ENCODE results near the gene ZRANB3. TPM values are rescaled to one million over a fixed set of nuclear protein-coding genes. Genes with fewer than 3 reads are reported as not detected.
A peak's percentile ranks its signal among the peaks of the same experiment; 100 is the strongest.

The ZRANB3 gene
- total and polyA plus RNA-seq, 7 experiments from 2014 or later = 4.7 to 7.4 (median 5.6) TPM

DNA sequence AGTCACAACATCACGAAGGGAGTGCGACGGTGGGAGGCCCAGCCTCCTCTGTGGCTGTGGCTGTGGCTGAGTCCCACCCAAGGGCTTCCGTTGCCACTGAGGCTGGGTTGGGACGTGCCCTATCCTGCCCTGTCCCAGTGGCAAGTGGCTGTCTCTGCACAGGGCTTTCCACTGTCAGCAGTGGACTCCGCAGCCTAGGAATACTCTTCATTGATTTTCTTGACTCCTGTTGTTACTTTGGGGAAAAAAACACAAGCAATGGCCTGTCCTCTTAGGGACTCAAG is 356.3 kb downstream of the ZRANB3 start:
- Histone ChIP-seq H3K27ac (ENCODE audit: low read depth, low read length) (no peak overlapping the region), H3K4me3 (ENCODE audit: low read length) (no peak overlapping the region), H3K36me3 (ENCODE audit: control insufficient read depth in 2 of 3, insufficient read depth in 3 of 3, low read length in 3 of 3) (peaks cover 0 to 51% (median 9%) of the 10 kb centered on the region in 3 experiments), H3K27me3 (ENCODE audit: control insufficient read depth in 2 of 2, insufficient read depth in 2 of 2, low read length in 2 of 2) (no peaks in the 10 kb centered on the region), H3K9me3 (ENCODE audit: control insufficient read depth in 2 of 3, low read length in 3 of 3) (no peaks in the 10 kb centered on the region), H3K4me1 (ENCODE audit: control insufficient read depth in 2 of 2, insufficient read depth in 2 of 2, low read length in 2 of 2) (no peaks in the 10 kb centered on the region)
- H3K36me3 Mint-ChIP-seq = peaks cover 28 to 77% (median 63%) of the 10 kb centered on the region in 5 donors
- ATAC-seq (no peak), DNase-seq (no peak)
- H3K4me3 Mint-ChIP-seq = no peak overlapping the region
- ChIA-PET POLR2A (no interaction called here), CTCF (no interaction called here)
- H3K27me3 Mint-ChIP-seq = no peaks in the 10 kb centered on the region
- H3K27ac Mint-ChIP-seq = no peak overlapping the region
- intact Hi-C loops (cut with micrococcal nuclease) = no loop called here
- H3K4me1 Mint-ChIP-seq = peaks cover 0 to 7% (median 3%) of the 10 kb centered on the region in 7 donors
- H3K9me3 Mint-ChIP-seq = peaks cover 0 to 14% (median 3%) of the 10 kb centered on the region in 11 donors

DNA sequence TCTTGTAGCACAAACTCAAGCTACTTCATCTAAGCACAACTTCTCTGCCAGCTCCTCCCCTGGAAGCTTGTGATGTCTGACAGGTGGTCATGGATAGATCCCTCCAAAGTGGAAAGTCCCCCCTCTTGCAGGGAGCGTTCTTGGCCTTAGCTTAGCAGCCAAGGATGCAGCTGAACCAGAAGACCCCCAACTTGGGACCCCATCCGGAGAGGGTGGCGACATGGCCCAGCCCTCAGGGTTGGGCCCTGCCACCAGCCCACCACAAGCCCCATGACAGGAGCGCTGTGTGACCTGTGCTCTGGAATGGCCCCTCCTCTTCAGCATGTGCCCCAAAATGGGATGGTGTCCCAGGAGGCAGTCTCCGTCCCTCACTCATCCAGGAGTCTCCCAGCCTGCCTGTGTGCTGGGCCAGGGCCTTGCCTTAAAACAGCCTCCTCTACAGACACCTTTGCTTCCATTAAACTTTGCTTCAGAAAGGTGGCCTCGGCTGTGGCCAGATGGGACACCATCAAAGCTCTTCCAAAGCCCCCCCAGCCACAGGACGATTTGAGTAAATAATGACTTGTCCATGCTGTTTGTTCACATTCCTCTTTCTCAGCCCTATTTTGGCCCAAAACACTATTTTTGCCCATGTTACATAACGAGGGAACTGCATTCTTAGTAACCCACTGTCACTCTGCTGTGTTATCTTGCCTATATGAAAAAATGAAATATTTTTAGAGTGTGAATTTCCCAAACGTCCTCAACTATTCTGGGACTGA is 356.8 kb downstream of the ZRANB3 start:
- CTCF ChIA-PET = no interaction called here
- no peak for DNase-seq
- peak; percentile 14 for ATAC-seq
- H3K4me1 ChIP-seq (ENCODE audit: control insufficient read depth in 2 of 2, insufficient read depth in 2 of 2, low read length in 2 of 2) = no peaks in the 10 kb centered on the region
- Mint-ChIP-seq H3K4me1 (peaks cover 0 to 7% (median 3%) of the 10 kb centered on the region in 7 donors), H3K27me3 (no peaks in the 10 kb centered on the region), H3K9me3 (peaks cover 0 to 14% (median 3%) of the 10 kb centered on the region in 11 donors), H3K4me3 (no peak overlapping the region), H3K27ac (peak overlapping the region in 1 of 9 donors; percentile 34), H3K36me3 (peaks cover 28 to 81% (median 66%) of the 10 kb centered on the region in 5 donors)
- H3K9me3 ChIP-seq (ENCODE audit: control insufficient read depth in 2 of 3, low read length in 3 of 3) = no peaks in the 10 kb centered on the region
- peaks cover 0 to 56% (median 9%) of the 10 kb centered on the region in 3 experiments for H3K36me3 ChIP-seq (ENCODE audit: control insufficient read depth in 2 of 3, insufficient read depth in 3 of 3, low read length in 3 of 3)
- POLR2A ChIA-PET = no interaction called here
- no peak overlapping the region for H3K27ac ChIP-seq (ENCODE audit: low read depth, low read length)
- no peak overlapping the region for H3K4me3 ChIP-seq (ENCODE audit: low read length)
- H3K27me3 ChIP-seq (ENCODE audit: control insufficient read depth in 2 of 2, insufficient read depth in 2 of 2, low read length in 2 of 2) = no peaks in the 10 kb centered on the region
- intact Hi-C loops (cut with micrococcal nuclease) = no loop called here

DNA sequence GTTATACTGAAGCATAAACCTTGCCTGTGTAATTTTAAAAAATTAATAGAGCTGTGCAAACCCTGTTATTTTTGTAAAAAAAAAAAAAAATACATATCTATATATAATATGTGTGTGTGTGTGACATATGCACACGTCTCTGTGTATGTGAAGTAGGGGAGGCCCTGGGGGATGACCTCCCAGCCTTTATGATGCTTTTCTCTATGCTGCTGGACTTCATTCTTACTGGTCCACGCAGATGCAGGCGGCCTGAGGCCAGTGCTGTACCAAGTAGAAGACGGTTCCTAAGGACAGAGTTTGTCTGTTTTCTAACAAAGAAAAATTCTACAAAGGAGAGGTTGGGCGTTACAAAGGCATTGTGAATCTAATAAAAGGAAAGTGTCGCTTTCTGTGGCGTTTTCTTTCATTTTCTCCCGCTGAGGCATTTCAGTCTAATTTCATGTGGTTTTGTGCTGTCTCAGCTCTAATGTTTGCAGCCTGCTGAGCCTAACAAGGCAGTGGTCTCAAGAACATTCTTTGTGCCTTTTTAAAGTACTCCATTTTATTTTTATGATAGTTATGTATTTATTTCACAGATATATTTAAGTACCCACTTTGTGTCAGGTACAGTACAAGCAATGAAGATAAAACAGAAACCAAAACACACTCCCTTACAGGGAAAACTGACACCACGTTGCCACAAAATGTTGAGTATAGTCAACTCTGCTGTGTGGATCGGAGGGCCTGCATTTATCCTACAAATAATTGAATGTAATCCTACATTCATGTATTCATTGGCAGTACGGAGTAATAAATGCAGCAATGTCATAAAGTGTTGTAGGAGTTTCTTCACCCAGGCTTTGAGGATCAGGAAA is 360.9 kb downstream of the ZRANB3 start:
- Histone ChIP-seq H3K4me1 (ENCODE audit: control insufficient read depth in 2 of 2, insufficient read depth in 2 of 2, low read length in 2 of 2) (no peaks in the 10 kb centered on the region), H3K27me3 (ENCODE audit: control insufficient read depth in 2 of 2, insufficient read depth in 2 of 2, low read length in 2 of 2) (no peaks in the 10 kb centered on the region), H3K27ac (ENCODE audit: low read depth, low read length) (no peak overlapping the region), H3K9me3 (ENCODE audit: control insufficient read depth in 2 of 3, low read length in 3 of 3) (no peaks in the 10 kb centered on the region), H3K4me3 (ENCODE audit: low read length) (no peak overlapping the region), H3K36me3 (ENCODE audit: control insufficient read depth in 2 of 3, insufficient read depth in 3 of 3, low read length in 3 of 3) (peaks cover 0 to 62% (median 16%) of the 10 kb centered on the region in 3 experiments)
- H3K4me1 Mint-ChIP-seq = peaks cover 0 to 11% (median 2%) of the 10 kb centered on the region in 7 donors
- POLR2A ChIA-PET = interaction anchor here (0.8 kb wide), 1 partner anchor 58 kb away, joined by 3 read pairs; no protein-coding TSS in a partner anchor
- H3K9me3 Mint-ChIP-seq = peaks cover 0 to 3% (median 0%) of the 10 kb centered on the region in 11 donors
- peaks cover 22 to 80% (median 50%) of the 10 kb centered on the region in 5 donors for H3K36me3 Mint-ChIP-seq
- DNase-seq (no peak), ATAC-seq (no peak)
- intact Hi-C loops (cut with micrococcal nuclease) = no loop called here
- CTCF ChIA-PET = no interaction called here
- H3K27ac Mint-ChIP-seq = peak overlapping the region in 3 of 9 donors; percentile 18 to 70 (median 46)
- H3K4me3 Mint-ChIP-seq = peak overlapping the region in 2 of 10 donors; percentile 31 to 77
- no peaks in the 10 kb centered on the region for H3K27me3 Mint-ChIP-seq

GRCh38 chr2:135168204-135168856 is 362.7 kb downstream of the ZRANB3 start:
- no peaks in the 10 kb centered on the region for H3K27me3 Mint-ChIP-seq
- peaks cover 27 to 83% (median 44%) of the 10 kb centered on the region in 5 donors for H3K36me3 Mint-ChIP-seq
- Histone ChIP-seq H3K9me3 (ENCODE audit: control insufficient read depth in 2 of 3, low read length in 3 of 3) (no peaks in the 10 kb centered on the region), H3K27me3 (ENCODE audit: control insufficient read depth in 2 of 2, insufficient read depth in 2 of 2, low read length in 2 of 2) (no peaks in the 10 kb centered on the region), H3K27ac (ENCODE audit: low read depth, low read length) (no peak overlapping the region), H3K4me3 (ENCODE audit: low read length) (no peak overlapping the region), H3K36me3 (ENCODE audit: control insufficient read depth in 2 of 3, insufficient read depth in 3 of 3, low read length in 3 of 3) (peaks cover 0 to 71% (median 20%) of the 10 kb centered on the region in 3 experiments), H3K4me1 (ENCODE audit: control insufficient read depth in 2 of 2, insufficient read depth in 2 of 2, low read length in 2 of 2) (no peaks in the 10 kb centered on the region)
- no peak for DNase-seq
- POLR2A ChIA-PET = no interaction called here
- CTCF ChIA-PET = interaction anchor here (0.7 kb wide), 2 partner anchors 85 to 669 kb away, joined by 3 read pairs; partner anchors contain the start of gene LCT
- ATAC-seq = no peak
- intact Hi-C loops (cut with micrococcal nuclease) = no loop called here
- peaks cover 0 to 3% (median 0%) of the 10 kb centered on the region in 11 donors for H3K9me3 Mint-ChIP-seq
- H3K4me3 Mint-ChIP-seq = no peak overlapping the region
- H3K4me1 Mint-ChIP-seq = peaks cover 0 to 12% (median 2%) of the 10 kb centered on the region in 7 donors
- peak overlapping the region in 2 of 9 donors; percentile 62 to 65 for H3K27ac Mint-ChIP-seq

DNA sequence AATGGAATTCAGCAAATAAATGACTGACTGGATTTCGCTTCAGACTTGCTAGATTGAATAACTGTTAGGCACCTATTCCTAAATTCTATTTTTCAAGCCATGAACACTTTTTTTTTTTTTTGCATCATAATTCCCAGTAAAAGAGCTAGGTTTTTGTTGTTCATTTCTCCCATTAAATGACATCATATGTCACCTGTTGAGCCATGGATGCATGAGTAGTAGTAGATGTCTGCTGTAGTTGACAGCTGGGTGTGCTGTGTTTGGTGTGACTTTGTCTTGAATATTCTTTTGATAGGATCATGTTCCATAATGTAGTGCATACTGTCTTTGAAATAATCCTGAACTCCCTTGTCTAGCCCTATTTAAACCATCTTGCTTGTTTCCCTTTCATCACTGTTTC is 363.7 kb downstream of the ZRANB3 start:
- Mint-ChIP-seq H3K4me1 (peaks cover 0 to 21% (median 0%) of the 10 kb centered on the region in 7 donors), H3K27ac (no peak overlapping the region), H3K9me3 (peaks cover 0 to 3% (median 0%) of the 10 kb centered on the region in 11 donors), H3K27me3 (no peaks in the 10 kb centered on the region), H3K4me3 (no peak overlapping the region), H3K36me3 (peaks cover 22 to 76% (median 42%) of the 10 kb centered on the region in 5 donors)
- Histone ChIP-seq H3K27ac (ENCODE audit: low read depth, low read length) (no peak overlapping the region), H3K4me1 (ENCODE audit: control insufficient read depth in 2 of 2, insufficient read depth in 2 of 2, low read length in 2 of 2) (no peaks in the 10 kb centered on the region), H3K36me3 (ENCODE audit: control insufficient read depth in 2 of 3, insufficient read depth in 3 of 3, low read length in 3 of 3) (peaks cover 0 to 71% (median 20%) of the 10 kb centered on the region in 3 experiments), H3K9me3 (ENCODE audit: control insufficient read depth in 2 of 3, low read length in 3 of 3) (no peaks in the 10 kb centered on the region), H3K27me3 (ENCODE audit: control insufficient read depth in 2 of 2, insufficient read depth in 2 of 2, low read length in 2 of 2) (no peaks in the 10 kb centered on the region), H3K4me3 (ENCODE audit: low read length) (no peak overlapping the region)
- ChIA-PET POLR2A (no interaction called here), CTCF (no interaction called here)
- DNase-seq (no peak), ATAC-seq (no peak)
- intact Hi-C loops (cut with micrococcal nuclease) = no loop called here

DNA sequence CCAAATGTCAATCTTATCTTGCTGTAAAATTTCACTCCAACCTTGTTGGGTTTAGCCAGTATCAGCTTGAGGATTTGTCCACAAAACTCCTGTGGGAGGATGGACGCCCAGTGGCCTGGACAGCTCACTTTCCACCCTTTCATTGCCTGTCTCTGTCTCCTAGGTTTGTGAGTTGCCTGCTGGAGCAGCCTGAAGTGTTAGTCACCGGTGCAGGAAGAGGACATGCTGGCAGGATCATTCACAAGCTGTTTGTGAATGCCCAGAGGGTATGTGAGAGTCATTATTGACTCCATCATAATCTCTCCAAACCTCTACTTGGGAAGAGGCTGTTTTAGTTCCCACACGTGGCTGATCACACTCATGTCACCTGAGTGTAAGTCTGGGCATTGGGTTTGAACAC is 366.6 kb downstream of the ZRANB3 start:
- H3K9me3 ChIP-seq (ENCODE audit: control insufficient read depth in 2 of 3, low read length in 3 of 3) = no peaks in the 10 kb centered on the region
- no peaks in the 10 kb centered on the region for H3K4me1 ChIP-seq (ENCODE audit: control insufficient read depth in 2 of 2, insufficient read depth in 2 of 2, low read length in 2 of 2)
- Mint-ChIP-seq H3K27me3 (no peaks in the 10 kb centered on the region), H3K27ac (peak overlapping the region in 4 of 9 donors; percentile 27 to 49 (median 38)), H3K4me3 (no peak overlapping the region), H3K36me3 (peaks cover 21 to 58% (median 28%) of the 10 kb centered on the region in 5 donors), H3K4me1 (peaks cover 0 to 15% (median 0%) of the 10 kb centered on the region in 7 donors), H3K9me3 (no peaks in the 10 kb centered on the region)
- H3K36me3 ChIP-seq (ENCODE audit: control insufficient read depth in 2 of 3, insufficient read depth in 3 of 3, low read length in 3 of 3) = peaks cover 0 to 61% (median 18%) of the 10 kb centered on the region in 3 experiments
- no peaks in the 10 kb centered on the region for H3K27me3 ChIP-seq (ENCODE audit: control insufficient read depth in 2 of 2, insufficient read depth in 2 of 2, low read length in 2 of 2)
- CTCF ChIA-PET = no interaction called here
- ATAC-seq (no peak), DNase-seq (no peak)
- H3K27ac ChIP-seq (ENCODE audit: low read depth, low read length) = no peak overlapping the region
- intact Hi-C loops (cut with micrococcal nuclease) = no loop called here
- no peak overlapping the region for H3K4me3 ChIP-seq (ENCODE audit: low read length)
- POLR2A ChIA-PET = no interaction called here

Data from naive thymus-derived CD4-positive, alpha-beta T cell (primary cell).